Esophagus muscularis mucosa (tissue), 4 donors: ENCODE measurements around the gene ACOXL. TPM values are rescaled to one million over a fixed set of nuclear protein-coding genes. Genes with fewer than 3 reads are reported as not detected.

Source experiments
- DNase-seq: peaks from one replicate; pipeline ENCODE4 v3.0.0-alpha.2; 2017; ENCODE audit errors: extremely low spot score
- H3K27ac ChIP-seq, 4 donors: fragments of 200-600 bp; sonication (generic); replicated peaks in 1 of 4; 1 replicate in 3 of 4; 2 replicates in 1 of 4; pipeline ENCODE4 v1.5.1; 2016 to 2019; ENCODE audit warnings: mild to moderate bottlenecking in 1 of 4
- H3K27me3 ChIP-seq, 4 donors: fragments of 200-600 bp; sonication (generic); one replicate each; pipeline versions ENCODE4 v1.5.1 to v1.6.0; 2016 to 2019
- H3K36me3 ChIP-seq, 4 donors: fragments of 200-600 bp; sonication (generic); one replicate each; pipeline ENCODE4 v1.5.1; 2016 to 2019
- H3K4me1 ChIP-seq, 4 donors: fragments of 200-600 bp; sonication (generic); one replicate each; pipeline ENCODE4 v1.5.1; 2016 to 2019
- H3K4me3 ChIP-seq, 4 donors: fragments of 200-600 bp; sonication (generic); 1 replicate in 2 of 4; 2 replicates in 2 of 4; pipeline ENCODE4 v1.5.1; 2016 to 2019; ENCODE audit warnings: mild to moderate bottlenecking in 4 of 4, moderate library complexity in 1 of 4
- H3K9me3 ChIP-seq, 4 donors: fragments of 200-600 bp; sonication (generic); 1 replicate in 3 of 4; 2 replicates in 1 of 4; pipeline ENCODE4 v1.5.1; 2016 to 2019
- EP300 ChIP-seq: sonication (generic); formaldehyde crosslinking; IDR thresholded peaks from one replicate; pipeline ENCODE4 v1.6.1; 2017; ENCODE audit warnings: antibody characterized with exemption
- POLR2A ChIP-seq: fragments of 450-650 bp; IDR thresholded peaks from one replicate; pipeline ENCODE4 v1.6.1; 2017; ENCODE audit warnings: antibody characterized with exemption, moderate library complexity, mild to moderate bottlenecking, low read depth
- POLR2AphosphoS5 ChIP-seq, 2 donors: sonication (generic); formaldehyde crosslinking; IDR thresholded peaks; one replicate each; pipeline ENCODE4 v1.6.1; 2017; ENCODE audit warnings: antibody characterized with exemption in 2 of 2
- WGBS: methylation state at CpG from one replicate; pipeline ENCODE4 v1.1.5; 2018; 5-methylcytosine and 5-hydroxymethylcytosine counted together
- intact Hi-C: fragments of 100-400 bp; cut with DNase I; formaldehyde crosslinking; loops from one replicate; pipeline ENCODE4 v1.15.1; 2023
- total RNA-seq, 4 donors: library from RNA; depleted of rRNA; stranded (reverse); fragments of >200 nt; gene quantifications; one replicate each; pipeline versions ENCODE4 v1.1.0 to v1.2.1, GENCODE V29; 2016
- TF ChIP-seq, protein P1 (sequence below), 3 experiments: fragments of 200-600 bp in 2 of 3; fragments of 450-650 bp in 1 of 3; sonication (generic) in 2 of 3; IDR thresholded peaks; one replicate each; pipeline ENCODE4 v1.5.1; 2017 to 2019; ENCODE audit warnings: antibody characterized with exemption in 3 of 3, mild to moderate bottlenecking in 2 of 3, moderate library complexity in 1 of 3

The ACOXL gene
- total RNA-seq, 4 donors from 2014 or later: not detected

DNA sequence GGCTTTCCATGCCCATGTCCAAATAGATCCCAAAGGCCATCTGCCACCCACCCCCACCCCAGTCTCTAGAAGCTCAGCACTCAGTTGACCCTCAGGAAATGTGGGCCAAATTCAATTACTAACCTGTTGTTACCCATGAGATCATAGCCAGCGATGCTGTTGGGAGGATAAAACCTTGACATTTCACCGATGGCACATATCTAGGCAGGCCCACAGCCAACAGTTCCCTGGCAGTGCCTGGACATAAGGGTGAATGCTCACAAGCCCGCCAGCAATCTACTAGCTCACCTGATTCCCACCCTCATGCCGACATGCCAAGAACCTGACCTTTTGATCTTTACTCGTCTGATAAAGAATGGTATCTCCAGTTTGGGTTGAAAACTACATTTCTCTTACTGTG, 11.8 kb upstream of the ACOXL start:
- intact Hi-C loops: no loop called here
- Histone ChIP-seq H3K9me3 (no peaks in the 10 kb centered on the region), H3K4me1 (peaks cover 9 to 21% (median 15%) of the 10 kb centered on the region in 4 donors), H3K4me3 (no peak overlapping the region), H3K36me3 (no peaks in the 10 kb centered on the region), H3K27me3 (no peaks in the 10 kb centered on the region), H3K27ac (no peak overlapping the region)
- TF ChIP-seq POLR2AphosphoS5 (IDR thresholded peaks at IDR 0.05) (no peak), EP300 (no peak), POLR2A (no peak)
- TF ChIP-seq, protein P1, sequence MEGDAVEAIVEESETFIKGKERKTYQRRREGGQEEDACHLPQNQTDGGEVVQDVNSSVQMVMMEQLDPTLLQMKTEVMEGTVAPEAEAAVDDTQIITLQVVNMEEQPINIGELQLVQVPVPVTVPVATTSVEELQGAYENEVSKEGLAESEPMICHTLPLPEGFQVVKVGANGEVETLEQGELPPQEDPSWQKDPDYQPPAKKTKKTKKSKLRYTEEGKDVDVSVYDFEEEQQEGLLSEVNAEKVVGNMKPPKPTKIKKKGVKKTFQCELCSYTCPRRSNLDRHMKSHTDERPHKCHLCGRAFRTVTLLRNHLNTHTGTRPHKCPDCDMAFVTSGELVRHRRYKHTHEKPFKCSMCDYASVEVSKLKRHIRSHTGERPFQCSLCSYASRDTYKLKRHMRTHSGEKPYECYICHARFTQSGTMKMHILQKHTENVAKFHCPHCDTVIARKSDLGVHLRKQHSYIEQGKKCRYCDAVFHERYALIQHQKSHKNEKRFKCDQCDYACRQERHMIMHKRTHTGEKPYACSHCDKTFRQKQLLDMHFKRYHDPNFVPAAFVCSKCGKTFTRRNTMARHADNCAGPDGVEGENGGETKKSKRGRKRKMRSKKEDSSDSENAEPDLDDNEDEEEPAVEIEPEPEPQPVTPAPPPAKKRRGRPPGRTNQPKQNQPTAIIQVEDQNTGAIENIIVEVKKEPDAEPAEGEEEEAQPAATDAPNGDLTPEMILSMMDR (IDR thresholded peaks at IDR 0.05): no peak
- DNase-seq: peak; percentile 62
- 92% methylated on average over 5 of the region's 5 CpGs for WGBS

DNA sequence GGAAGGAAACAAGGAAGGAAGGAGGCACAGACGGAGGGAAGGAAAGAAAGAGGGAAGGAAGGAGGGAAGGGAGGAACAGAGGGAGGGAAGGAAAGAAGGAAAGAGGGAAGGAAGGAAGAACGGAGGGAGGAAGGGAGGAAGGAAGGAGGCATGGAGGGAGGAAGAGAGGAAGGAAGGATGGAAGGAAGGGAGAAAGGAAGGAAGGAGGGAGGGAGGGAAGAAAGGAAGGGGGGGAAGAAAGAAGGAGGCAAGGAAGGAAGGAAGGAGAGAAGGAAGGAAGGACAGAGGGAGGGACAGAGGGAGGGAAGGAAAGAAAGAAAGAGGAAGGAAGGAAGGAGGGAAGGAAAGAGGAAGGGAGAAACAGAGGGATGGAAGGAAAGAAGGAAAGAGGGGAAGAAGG, 7.6 kb upstream of the ACOXL start:
- Histone ChIP-seq H3K4me1 (no peaks in the 10 kb centered on the region), H3K27me3 (no peaks in the 10 kb centered on the region), H3K27ac (no peak overlapping the region), H3K36me3 (no peaks in the 10 kb centered on the region), H3K4me3 (no peak overlapping the region), H3K9me3 (no peaks in the 10 kb centered on the region)
- intact Hi-C loops: no loop called here
- DNase-seq: no peak
- TF ChIP-seq, protein P1 (IDR thresholded peaks at IDR 0.05): no peak
- TF ChIP-seq POLR2AphosphoS5 (IDR thresholded peaks at IDR 0.05) (no peak), EP300 (no peak), POLR2A (no peak)
- WGBS: 85% methylated on average over 2 of the region's 2 CpGs

DNA sequence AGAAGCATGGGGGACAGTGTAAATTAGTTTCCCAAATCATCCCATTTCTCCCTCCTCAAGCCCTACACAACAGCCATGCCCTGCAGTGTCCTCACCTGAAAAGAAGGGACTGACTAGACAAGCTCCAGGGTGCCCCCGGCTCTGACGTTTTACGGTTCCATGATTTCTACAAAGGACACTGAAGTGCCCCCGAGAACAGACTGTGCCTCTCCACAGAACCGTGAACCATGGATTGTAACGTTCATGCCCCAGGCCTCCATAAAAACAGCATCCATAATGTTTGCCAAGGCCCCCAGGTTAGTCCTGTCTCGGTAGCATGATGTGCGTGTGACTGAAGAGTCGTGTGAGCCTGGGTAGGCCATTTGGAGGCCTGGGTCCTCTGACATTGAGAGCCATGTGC, 7.0 kb upstream of the ACOXL start:
- WGBS: 88% methylated on average over 9 of the region's 9 CpGs
- Histone ChIP-seq H3K27ac (no peak overlapping the region), H3K4me1 (no peaks in the 10 kb centered on the region), H3K9me3 (no peaks in the 10 kb centered on the region), H3K36me3 (no peaks in the 10 kb centered on the region), H3K4me3 (no peak overlapping the region), H3K27me3 (peaks cover 0 to under 1% (median 0%) of the 10 kb centered on the region in 4 donors)
- TF ChIP-seq POLR2AphosphoS5 (IDR thresholded peaks at IDR 0.05) (no peak), EP300 (no peak), POLR2A (no peak)
- TF ChIP-seq, protein P1 (IDR thresholded peaks at IDR 0.05): no peak
- intact Hi-C loops: no loop called here
- DNase-seq: no peak

DNA sequence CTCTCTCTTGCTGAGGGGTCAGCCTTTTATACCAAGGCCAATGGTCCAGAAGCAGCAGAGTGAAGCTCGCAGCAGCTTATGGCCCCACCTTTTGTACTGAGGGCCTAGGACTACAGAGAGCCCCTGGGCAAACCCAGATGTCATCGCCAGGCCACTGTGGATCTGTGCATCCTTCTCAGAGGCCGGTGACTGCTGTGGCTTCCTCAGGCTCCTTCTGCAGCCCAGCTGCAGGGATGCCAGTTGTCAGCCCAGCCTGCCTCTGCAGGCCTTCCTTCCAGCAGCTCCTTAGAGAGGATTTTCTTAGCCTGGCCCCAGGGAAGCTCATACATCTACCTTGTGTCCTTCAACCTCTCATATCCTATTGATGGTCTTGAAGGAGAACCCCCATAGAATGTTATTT, 6.5 kb upstream of the ACOXL start:
- H3K4me3 ChIP-seq: no peak overlapping the region
- TF ChIP-seq, protein P1 (IDR thresholded peaks at IDR 0.05): no peak
- TF ChIP-seq EP300 (no peak), POLR2A (no peak), POLR2AphosphoS5 (IDR thresholded peaks at IDR 0.05) (no peak)
- no peaks in the 10 kb centered on the region for H3K9me3 ChIP-seq
- intact Hi-C loops: no loop called here
- H3K27ac ChIP-seq: no peak overlapping the region
- no peaks in the 10 kb centered on the region for H3K36me3 ChIP-seq
- H3K27me3 ChIP-seq: peaks cover 0 to 5% (median 0%) of the 10 kb centered on the region in 4 donors
- H3K4me1 ChIP-seq: no peaks in the 10 kb centered on the region
- WGBS: 90% methylated on average over 2 of the region's 3 CpGs
- DNase-seq: peak; percentile 83

DNA sequence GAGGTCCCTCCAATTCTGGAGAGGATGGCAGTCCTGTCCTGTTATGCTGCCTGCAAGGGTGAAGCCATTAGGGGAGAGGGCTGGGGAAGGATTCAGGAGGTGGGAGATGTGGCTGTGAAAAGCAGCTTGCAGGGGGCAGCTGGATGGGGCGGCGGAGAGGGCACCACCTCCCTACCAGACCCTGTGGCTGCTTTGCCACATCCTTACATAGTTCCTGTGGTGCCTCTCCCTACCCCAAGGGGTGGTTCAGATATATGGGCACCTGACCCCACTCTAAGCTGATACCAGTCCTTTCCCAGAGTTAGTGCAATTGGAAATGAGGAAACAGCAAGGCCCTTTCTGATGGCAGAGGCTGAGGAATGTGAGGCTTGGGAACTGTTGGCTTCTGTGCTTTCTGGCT, 6.1 kb upstream of the ACOXL start:
- H3K9me3 ChIP-seq: no peaks in the 10 kb centered on the region
- H3K36me3 ChIP-seq: no peaks in the 10 kb centered on the region
- 86% methylated on average over 2 of the region's 2 CpGs for WGBS
- intact Hi-C loops: no loop called here
- DNase-seq: peak; percentile 81
- H3K4me1 ChIP-seq: no peaks in the 10 kb centered on the region
- TF ChIP-seq POLR2AphosphoS5 (IDR thresholded peaks at IDR 0.05) (no peak), EP300 (no peak), POLR2A (no peak)
- TF ChIP-seq, protein P1 (IDR thresholded peaks at IDR 0.05): no peak
- H3K27ac ChIP-seq: no peak overlapping the region
- H3K27me3 ChIP-seq: peaks cover 0 to 10% (median 1%) of the 10 kb centered on the region in 4 donors
- H3K4me3 ChIP-seq: no peak overlapping the region
